CD4-positive, CD25-positive, alpha-beta regulatory T cell (primary cell): ENCODE data around the gene FADS3. TPM values are rescaled to one million over a fixed set of nuclear protein-coding genes. Genes with fewer than 3 reads are reported as not detected.

Experiments
- ATAC-seq, 2 donors: fragments of 150-1000 bp; cut with Tn5 transposase; one replicate each; pipeline ENCODE4 v1.10.0; 2021; ENCODE audit warnings: low read depth in 2 of 2, moderate number of reproducible peaks in 2 of 2, moderate library complexity in 1 of 2
- DNase-seq, 3 donors: peaks; one replicate each; pipeline versions ENCODE4 v3.0.0 to v3.0.0-alpha.2; 2012 to 2022; ENCODE audit warnings: mixed read lengths in 1 of 3
- H3K27ac ChIP-seq: one replicate; pipeline ENCODE4 v1.7.0; 2013; ENCODE audit warnings: mild to moderate bottlenecking, low read length; ENCODE audit not compliant: insufficient read depth, poor library complexity, severe bottlenecking
- H3K27me3 ChIP-seq: one replicate; pipeline ENCODE4 v1.7.0; 2013; ENCODE audit warnings: low read length; ENCODE audit not compliant: control insufficient read depth, insufficient read depth
- H3K36me3 ChIP-seq: one replicate; pipeline ENCODE4 v1.7.0; 2013; ENCODE audit warnings: mild to moderate bottlenecking, low read length, moderate library complexity; ENCODE audit not compliant: control insufficient read depth, insufficient read depth
- H3K4me1 ChIP-seq: 2 replicates; pipeline ENCODE4 v1.7.0; 2013; ENCODE audit warnings: mild to moderate bottlenecking, low read length; ENCODE audit not compliant: insufficient read depth, control insufficient read depth, poor library complexity, severe bottlenecking
- H3K4me3 ChIP-seq: one replicate; pipeline ENCODE4 v1.7.0; 2013; ENCODE audit warnings: low read depth, mild to moderate bottlenecking, low read length, moderate library complexity
- H3K9me3 ChIP-seq, 2 experiments: 1 replicate in 1 of 2; 2 replicates in 1 of 2; pipeline ENCODE4 v1.7.0; 2013; ENCODE audit warnings: low read length in 2 of 2, mild to moderate bottlenecking in 1 of 2, moderate library complexity in 1 of 2; ENCODE audit not compliant: control insufficient read depth in 2 of 2
- H3K27ac Mint-ChIP-seq, 3 donors: one replicate each; pipeline ENCODE4 v1.8.0; 2020 to 2022; ENCODE audit warnings: mild to moderate bottlenecking in 3 of 3, mixed read lengths in 3 of 3, moderate library complexity in 2 of 3
- H3K27me3 Mint-ChIP-seq: one replicate; pipeline ENCODE4 v1.8.0; 2022; ENCODE audit warnings: mild to moderate bottlenecking, mixed read lengths
- H3K36me3 Mint-ChIP-seq: one replicate; pipeline ENCODE4 v1.8.0; 2020; ENCODE audit warnings: mixed read lengths
- H3K4me1 Mint-ChIP-seq, 4 donors: one replicate each; pipeline ENCODE4 v1.8.0; 2020 to 2022; ENCODE audit warnings: mixed read lengths in 4 of 4, mild to moderate bottlenecking in 1 of 4
- H3K4me3 Mint-ChIP-seq, 4 donors: one replicate each; pipeline ENCODE4 v1.8.0; 2020 to 2022; ENCODE audit warnings: mild to moderate bottlenecking in 4 of 4, mixed read lengths in 4 of 4, moderate library complexity in 3 of 4
- H3K9me3 Mint-ChIP-seq, 7 donors: one replicate each; pipeline ENCODE4 v1.8.0; 2020 to 2022; ENCODE audit warnings: mixed read lengths in 7 of 7, mild to moderate bottlenecking in 3 of 7, moderate library complexity in 2 of 7
- polyA plus RNA-seq, 4 donors: library from polyadenylated mRNA; unstranded; fragments of 300-500 nt; fragmentation: Illumina TruSeq; gene quantifications; one replicate each; pipeline ENCODE4 v1.2.3, GENCODE V29; 2021
- total RNA-seq: library from RNA; stranded (reverse); gene quantifications from one replicate; pipeline ENCODE4 v1.2.3, GENCODE V29; 2022

The FADS3 gene
- total and polyA plus RNA-seq, 5 donors from 2014 or later, result 0.87 to 15.8 (median 1.4) TPM

DNA sequence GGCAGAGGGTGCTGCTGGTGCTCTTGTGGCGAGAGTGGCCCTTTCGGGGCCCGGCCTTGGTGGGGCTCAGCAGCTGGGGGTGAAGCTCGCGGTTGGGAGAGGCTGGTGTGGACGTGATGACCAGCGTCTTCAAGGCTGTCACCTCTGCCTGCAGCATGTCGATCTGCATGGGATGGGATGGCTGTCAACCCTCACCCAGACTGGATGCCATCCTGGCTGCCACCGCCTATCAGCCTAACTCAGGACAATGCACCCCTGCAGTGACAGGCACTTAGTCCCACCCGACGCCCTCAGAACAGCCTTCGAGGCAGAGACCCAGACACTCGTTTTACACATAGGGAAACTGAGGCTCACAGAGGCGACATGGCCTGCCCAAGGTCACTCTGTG lies 15.2 kb upstream of the FADS3 start:
- Histone ChIP-seq H3K9me3 (no peaks in the 10 kb centered on the region), H3K36me3 (no peaks in the 10 kb centered on the region), H3K27ac (no peak overlapping the region), H3K4me3 (no peak overlapping the region), H3K4me1 (no peaks in the 10 kb centered on the region), H3K27me3 (no peaks in the 10 kb centered on the region)
- Mint-ChIP-seq H3K9me3 (no peaks in the 10 kb centered on the region), H3K4me1 (peaks cover 0 to 3% (median 0%) of the 10 kb centered on the region in 4 donors), H3K27me3 (no peaks in the 10 kb centered on the region), H3K36me3 (no peaks in the 10 kb centered on the region), H3K4me3 (no peak overlapping the region), H3K27ac (no peak overlapping the region)
- DNase-seq, result no peak
- ATAC-seq, result no peak

DNA sequence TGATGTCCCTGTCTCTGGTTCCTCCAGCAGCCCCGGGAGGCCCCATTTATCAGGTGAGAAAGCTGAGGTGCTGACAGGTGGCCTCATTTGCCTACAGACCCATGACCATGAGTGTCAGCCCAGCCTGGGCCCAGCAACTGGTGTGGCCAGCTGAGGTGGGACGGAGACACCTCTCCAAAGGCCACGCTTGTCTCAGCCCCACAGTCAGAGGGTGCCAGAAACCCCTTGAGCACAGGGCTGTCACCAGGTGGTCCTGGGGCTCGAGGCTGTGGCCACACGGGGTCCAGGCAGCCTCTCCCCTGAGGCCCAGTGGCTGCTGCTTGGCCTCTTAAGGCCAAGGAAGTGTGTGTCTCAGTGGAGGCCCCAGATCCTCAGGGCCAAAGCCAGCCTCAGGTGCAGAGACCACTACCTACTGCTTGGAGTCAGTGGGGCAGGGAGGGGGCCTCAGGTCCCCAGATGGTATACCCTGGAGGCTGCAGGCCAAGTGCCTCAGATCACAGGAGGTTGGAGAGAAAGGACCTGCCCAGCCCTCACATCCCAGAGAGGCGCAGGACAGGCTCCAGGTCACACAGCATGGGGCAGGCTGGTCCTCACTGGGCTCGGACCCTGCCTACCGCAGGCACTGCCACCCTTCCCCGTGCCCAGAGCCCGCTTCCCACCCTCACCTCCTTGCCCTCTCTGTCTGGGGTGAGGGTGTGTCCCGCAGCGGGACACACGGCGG lies 14.6 kb upstream of the FADS3 start:
- no peak overlapping the region for H3K27ac Mint-ChIP-seq
- no peaks in the 10 kb centered on the region for H3K36me3 Mint-ChIP-seq
- ATAC-seq (no peak), DNase-seq (no peak)
- no peak overlapping the region for H3K4me3 ChIP-seq
- H3K4me3 Mint-ChIP-seq, result no peak overlapping the region
- H3K9me3 Mint-ChIP-seq, result no peaks in the 10 kb centered on the region
- no peaks in the 10 kb centered on the region for H3K9me3 ChIP-seq
- no peak overlapping the region for H3K27ac ChIP-seq
- H3K27me3 ChIP-seq, result no peaks in the 10 kb centered on the region
- no peaks in the 10 kb centered on the region for H3K36me3 ChIP-seq
- H3K4me1 Mint-ChIP-seq, result peaks cover 0 to 3% (median 0%) of the 10 kb centered on the region in 4 donors
- H3K4me1 ChIP-seq, result no peaks in the 10 kb centered on the region
- H3K27me3 Mint-ChIP-seq, result no peaks in the 10 kb centered on the region

DNA sequence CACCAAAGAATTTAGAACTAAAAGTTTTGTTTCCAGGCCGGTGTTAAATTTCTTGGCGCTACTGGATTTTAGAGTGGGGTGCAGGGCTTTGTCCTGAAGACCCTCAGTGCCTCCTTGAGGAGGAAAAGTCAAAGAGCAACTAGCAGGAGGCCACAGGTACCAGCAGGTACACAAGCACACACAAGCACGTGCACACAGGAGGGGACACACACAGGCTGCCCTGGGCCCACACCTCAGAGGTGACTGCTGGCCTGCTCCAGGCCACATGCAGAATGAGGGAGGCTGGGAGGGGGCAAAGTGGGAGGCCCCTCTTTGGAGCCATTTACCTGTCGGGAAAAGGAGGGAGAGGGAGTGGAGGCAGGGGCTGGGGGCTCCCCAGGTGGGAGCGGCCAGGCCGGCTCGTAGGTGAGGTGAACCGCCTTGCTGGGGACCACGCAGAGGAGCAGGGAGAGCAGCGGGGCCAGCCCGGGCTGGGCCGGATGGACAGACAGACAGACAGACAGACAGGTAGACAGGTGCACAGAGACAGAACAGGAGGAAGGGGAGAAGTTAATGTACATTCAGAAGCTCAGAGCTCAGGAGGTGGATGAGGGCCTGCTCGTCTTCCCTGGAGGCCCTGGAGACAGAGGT lies 13.8 kb upstream of the FADS3 start:
- H3K9me3 ChIP-seq, result no peaks in the 10 kb centered on the region
- DNase-seq (no peak), ATAC-seq (no peak)
- no peaks in the 10 kb centered on the region for H3K27me3 Mint-ChIP-seq
- H3K4me3 ChIP-seq, result no peak overlapping the region
- H3K27ac Mint-ChIP-seq, result no peak overlapping the region
- no peak overlapping the region for H3K27ac ChIP-seq
- no peaks in the 10 kb centered on the region for H3K27me3 ChIP-seq
- no peaks in the 10 kb centered on the region for H3K4me1 ChIP-seq
- H3K36me3 ChIP-seq, result no peaks in the 10 kb centered on the region
- H3K4me1 Mint-ChIP-seq, result peaks cover 0 to 3% (median 0%) of the 10 kb centered on the region in 4 donors
- H3K4me3 Mint-ChIP-seq, result no peak overlapping the region
- no peaks in the 10 kb centered on the region for H3K36me3 Mint-ChIP-seq
- H3K9me3 Mint-ChIP-seq, result no peaks in the 10 kb centered on the region

DNA sequence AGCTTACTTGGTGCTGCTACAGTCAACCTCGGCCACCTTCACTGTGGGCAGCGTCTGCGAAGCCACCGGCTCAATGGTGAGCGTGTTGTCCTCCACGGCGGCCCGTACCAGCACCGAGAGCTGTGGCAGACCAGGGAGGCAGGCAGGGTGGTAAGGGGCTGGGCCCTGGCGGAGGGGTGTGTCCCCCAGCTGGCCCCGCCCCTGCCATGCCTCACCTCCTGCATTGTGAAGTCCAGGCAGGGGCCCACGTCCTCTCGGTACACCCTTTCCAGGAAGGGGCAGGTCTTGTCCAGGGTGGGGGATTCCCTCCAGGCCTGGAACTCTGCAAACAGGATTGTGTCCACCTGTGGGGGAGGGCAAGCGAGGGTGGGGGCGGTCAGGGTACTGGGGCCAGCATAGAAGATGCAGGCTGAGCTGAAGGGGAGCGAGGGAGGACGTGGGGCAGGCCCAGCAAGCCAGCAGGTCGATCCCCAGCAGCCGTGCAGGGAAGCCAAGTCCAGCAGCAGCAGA lies 13.2 kb upstream of the FADS3 start:
- peaks cover 0 to 3% (median 0%) of the 10 kb centered on the region in 4 donors for H3K4me1 Mint-ChIP-seq
- DNase-seq, result no peak
- peaks cover under 1% of the 10 kb centered on the region for H3K4me1 ChIP-seq

DNA sequence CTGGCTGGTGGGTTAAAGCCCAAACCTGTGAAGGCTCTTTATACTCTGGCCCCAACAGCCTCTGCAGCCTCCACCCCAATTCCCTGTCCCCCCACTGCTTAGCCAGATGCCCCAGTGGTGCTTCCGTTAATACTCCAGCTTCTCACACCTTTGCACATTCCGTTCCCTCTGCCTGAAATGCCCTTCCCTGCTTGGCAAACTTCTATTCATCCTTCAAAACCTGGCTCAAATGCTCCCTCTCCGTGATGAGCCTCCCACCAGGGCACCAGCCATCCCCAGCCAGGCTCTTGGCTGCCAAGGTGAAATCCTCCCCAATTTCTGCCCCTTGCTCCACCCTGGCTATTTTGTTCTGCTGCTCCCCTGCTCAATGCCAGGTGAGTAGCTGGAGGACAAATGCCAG lies 12.5 kb upstream of the FADS3 start:
- no peaks in the 10 kb centered on the region for H3K27me3 ChIP-seq
- no peak overlapping the region for H3K27ac Mint-ChIP-seq
- no peaks in the 10 kb centered on the region for H3K36me3 ChIP-seq

More for the DNA sequence above, 13.2 kb upstream of the FADS3 start:
- Histone ChIP-seq H3K9me3 (no peaks in the 10 kb centered on the region), H3K4me3 (no peak overlapping the region), H3K27me3 (no peaks in the 10 kb centered on the region), H3K36me3 (no peaks in the 10 kb centered on the region), H3K27ac (no peak overlapping the region)
- Mint-ChIP-seq H3K4me3 (no peak overlapping the region), H3K9me3 (no peaks in the 10 kb centered on the region), H3K27ac (no peak overlapping the region), H3K27me3 (peaks cover under 1% of the 10 kb centered on the region), H3K36me3 (no peaks in the 10 kb centered on the region)
- no peak for ATAC-seq

DNA sequence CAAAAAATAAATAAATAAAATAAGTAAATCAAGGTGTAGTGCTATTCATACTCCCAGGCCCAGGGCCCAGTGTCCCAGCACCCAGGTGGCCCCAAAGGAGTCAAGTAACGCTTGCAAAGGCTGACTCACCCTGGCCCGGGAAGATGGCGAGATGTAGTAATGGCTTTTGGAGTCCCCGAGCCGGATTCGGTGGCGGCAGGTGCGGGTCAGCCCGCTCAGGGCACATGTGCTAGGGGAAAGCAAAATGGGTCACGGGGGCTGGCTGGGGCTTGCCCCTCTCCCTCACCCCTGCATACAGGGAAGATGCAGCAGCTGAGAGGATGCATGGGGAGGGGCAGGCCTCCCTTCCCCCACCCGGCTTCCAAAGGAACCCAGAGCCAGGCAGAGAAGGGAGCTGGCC lies 11.0 kb upstream of the FADS3 start:
- no peak overlapping the region for H3K27ac ChIP-seq
- Mint-ChIP-seq H3K9me3 (no peaks in the 10 kb centered on the region), H3K36me3 (no peaks in the 10 kb centered on the region), H3K4me1 (peaks cover 3 to 7% (median 5%) of the 10 kb centered on the region in 4 donors), H3K27me3 (peaks cover 6% of the 10 kb centered on the region), H3K4me3 (no peak overlapping the region), H3K27ac (no peak overlapping the region)
- no peak for DNase-seq
- H3K4me1 ChIP-seq, result peaks cover 8% of the 10 kb centered on the region
- H3K4me3 ChIP-seq, result no peak overlapping the region
- H3K9me3 ChIP-seq, result no peaks in the 10 kb centered on the region
- H3K36me3 ChIP-seq, result no peaks in the 10 kb centered on the region
- no peak for ATAC-seq
- H3K27me3 ChIP-seq, result no peaks in the 10 kb centered on the region

More for the DNA sequence above, 12.5 kb upstream of the FADS3 start:
- Mint-ChIP-seq H3K27me3 (peaks cover 6% of the 10 kb centered on the region), H3K4me3 (no peak overlapping the region), H3K36me3 (no peaks in the 10 kb centered on the region), H3K4me1 (peaks cover 3 to 7% (median 5%) of the 10 kb centered on the region in 4 donors), H3K9me3 (no peaks in the 10 kb centered on the region)
- Histone ChIP-seq H3K9me3 (no peaks in the 10 kb centered on the region), H3K4me1 (peaks cover 8% of the 10 kb centered on the region), H3K4me3 (no peak overlapping the region), H3K27ac (no peak overlapping the region)
- no peak for ATAC-seq
- no peak for DNase-seq

DNA sequence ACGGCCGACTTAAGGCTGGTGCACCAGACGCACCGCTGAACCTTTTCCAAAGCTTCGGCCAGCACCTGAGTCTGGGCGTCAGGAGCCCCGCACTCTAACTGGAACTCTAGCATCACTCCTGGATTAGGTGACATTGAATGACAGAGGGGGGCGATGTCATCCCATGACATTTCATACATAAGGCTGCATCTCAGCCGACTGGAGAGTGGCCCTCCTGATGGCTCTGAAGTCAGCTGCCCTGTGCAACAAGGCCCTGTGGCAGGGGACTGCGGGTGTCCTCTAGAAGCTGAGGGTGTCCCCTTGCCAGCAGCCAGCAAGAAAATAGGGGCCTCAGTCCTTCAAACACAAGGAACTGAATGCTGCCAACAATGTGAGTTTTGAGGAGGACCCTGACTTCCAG lies 10.1 kb upstream of the FADS3 start:
- Mint-ChIP-seq H3K4me3 (no peak overlapping the region), H3K4me1 (peaks cover 3 to 7% (median 5%) of the 10 kb centered on the region in 4 donors), H3K27me3 (peaks cover 6% of the 10 kb centered on the region), H3K36me3 (no peaks in the 10 kb centered on the region), H3K9me3 (no peaks in the 10 kb centered on the region), H3K27ac (no peak overlapping the region)
- DNase-seq, result no peak
- ATAC-seq, result no peak
- Histone ChIP-seq H3K4me1 (peaks cover 8% of the 10 kb centered on the region), H3K9me3 (no peaks in the 10 kb centered on the region), H3K4me3 (no peak overlapping the region), H3K36me3 (no peaks in the 10 kb centered on the region), H3K27ac (no peak overlapping the region), H3K27me3 (no peaks in the 10 kb centered on the region)
